ENCODE data around the gene TSTD2. TPM values are rescaled to one million over a fixed set of nuclear protein-coding genes. Genes with fewer than 3 reads are reported as not detected.

The TSTD2 gene
- total RNA-seq, 4 donors from 2014 or later, result 13.8 to 21.9 (median 19.4) TPM

GRCh38 chr9:97599314-97599846, 33.8 kb downstream of the TSTD2 start:
- ATAC-seq (ENCODE audit: low FRiP score) (no peak), DNase-seq (ENCODE audit: low spot score) (no peak)
- no peak for TF ChIP-seq CTCF (IDR thresholded peaks at IDR 0.05)

GRCh38 chr9:97598461-97599288, 34.5 kb downstream of the TSTD2 start:
- DNase-seq (ENCODE audit: low spot score) (peak; percentile 58), ATAC-seq (ENCODE audit: low FRiP score) (peak; percentile 76)
- peak in 1 of 3 donors; percentile 49 for TF ChIP-seq CTCF (IDR thresholded peaks at IDR 0.05)

- TF ChIP-seq CTCF (IDR thresholded peaks at IDR 0.05), result no peak
- ATAC-seq (ENCODE audit: low FRiP score) (no peak), DNase-seq (ENCODE audit: low spot score) (no peak)
These were observed 36.3 kb downstream of the TSTD2 start for GRCh38 chr9:97596906-97597305.

GRCh38 chr9:97594381-97594921, 38.7 kb downstream of the TSTD2 start:
- ATAC-seq (ENCODE audit: low FRiP score), result no peak
- no peak for DNase-seq (ENCODE audit: low spot score)
- TF ChIP-seq CTCF (IDR thresholded peaks at IDR 0.05), result no peak

GRCh38 chr9:97593960-97594359, 39.2 kb downstream of the TSTD2 start:
- no peak for DNase-seq (ENCODE audit: low spot score)
- no peak for TF ChIP-seq CTCF (IDR thresholded peaks at IDR 0.05)
- ATAC-seq (ENCODE audit: low FRiP score), result no peak

GRCh38 chr9:97592126-97592525, 41.0 kb downstream of the TSTD2 start:
- no peak for ATAC-seq (ENCODE audit: low FRiP score)
- TF ChIP-seq CTCF (IDR thresholded peaks at IDR 0.05), result no peak
- DNase-seq (ENCODE audit: low spot score), result no peak

Measured in omental fat pad (tissue), 4 donors.